T-helper 2 cell treated with Interferon-gamma antibody and Interleukin-4, amounts not matched to agents 5 μg/mL and 100 μg/mL, for 36 hours (primary cell): ENCODE data around the gene PTGR3.

Source experiments
- DNase-seq: peaks from one replicate; pipeline ENCODE4 v3.0.0; 2021; ENCODE audit warnings: low spot score
- H3K27ac Mint-ChIP-seq: one replicate; pipeline ENCODE4 v1.8.0; 2021; ENCODE audit warnings: mild to moderate bottlenecking, mixed read lengths
- H3K27me3 Mint-ChIP-seq: one replicate; pipeline ENCODE4 v1.8.0; 2021; ENCODE audit warnings: low read depth, mixed read lengths
- H3K36me3 Mint-ChIP-seq: one replicate; pipeline ENCODE4 v1.8.0; 2021; ENCODE audit warnings: low read depth, mixed read lengths
- H3K4me1 Mint-ChIP-seq: one replicate; pipeline ENCODE4 v1.8.0; 2021; ENCODE audit warnings: low read depth, mixed read lengths
- H3K4me3 Mint-ChIP-seq: one replicate; pipeline ENCODE4 v1.8.0; 2022; ENCODE audit warnings: mild to moderate bottlenecking, moderate library complexity, mixed read lengths
- H3K9me3 Mint-ChIP-seq: one replicate; pipeline ENCODE4 v1.8.0; 2021; ENCODE audit warnings: mixed read lengths

PTGR3 gene

GRCh38 chr18:75168619-75169018 is 40.3 kb downstream of the PTGR3 start:
- no peak for DNase-seq
- no peak overlapping the region for H3K4me3 Mint-ChIP-seq
- H3K9me3 Mint-ChIP-seq, result no peaks in the 10 kb centered on the region

GRCh38 chr18:75167759-75168618 is 41.0 kb downstream of the PTGR3 start:
- Mint-ChIP-seq H3K36me3 (no peaks in the 10 kb centered on the region), H3K9me3 (no peaks in the 10 kb centered on the region), H3K27ac (no peak overlapping the region), H3K4me1 (no peaks in the 10 kb centered on the region), H3K27me3 (no peaks in the 10 kb centered on the region), H3K4me3 (no peak overlapping the region)
- no peak for DNase-seq

More at GRCh38 chr18:75168619-75169018, 40.3 kb downstream of the PTGR3 start:
- Mint-ChIP-seq H3K27me3 (no peaks in the 10 kb centered on the region), H3K36me3 (no peaks in the 10 kb centered on the region), H3K27ac (no peak overlapping the region), H3K4me1 (no peaks in the 10 kb centered on the region)

DNA sequence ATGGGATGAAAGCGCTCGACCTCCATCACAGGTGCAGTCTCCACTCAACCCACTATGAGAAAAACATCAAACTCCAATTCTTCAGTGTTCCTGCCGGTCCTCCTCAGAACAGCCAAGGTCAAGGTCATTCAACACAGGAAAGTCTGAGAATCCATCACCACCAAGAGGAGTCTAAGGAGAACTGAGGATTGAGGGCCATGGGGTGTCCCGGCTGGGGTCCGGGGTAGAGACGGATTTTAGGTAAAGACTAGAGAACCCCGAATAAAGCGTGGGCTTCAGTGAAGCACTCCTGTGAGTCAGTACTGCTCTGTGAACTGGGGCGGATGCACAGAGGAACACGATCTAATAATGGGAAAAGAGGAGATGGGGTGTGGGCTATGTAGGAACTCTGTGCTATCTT is 41.8 kb downstream of the PTGR3 start:
- no peak for DNase-seq
- H3K36me3 Mint-ChIP-seq, result no peaks in the 10 kb centered on the region
- no peaks in the 10 kb centered on the region for H3K4me1 Mint-ChIP-seq
- H3K27me3 Mint-ChIP-seq, result no peaks in the 10 kb centered on the region
- no peak overlapping the region for H3K4me3 Mint-ChIP-seq
- H3K27ac Mint-ChIP-seq, result no peak overlapping the region
- H3K9me3 Mint-ChIP-seq, result no peaks in the 10 kb centered on the region

DNA sequence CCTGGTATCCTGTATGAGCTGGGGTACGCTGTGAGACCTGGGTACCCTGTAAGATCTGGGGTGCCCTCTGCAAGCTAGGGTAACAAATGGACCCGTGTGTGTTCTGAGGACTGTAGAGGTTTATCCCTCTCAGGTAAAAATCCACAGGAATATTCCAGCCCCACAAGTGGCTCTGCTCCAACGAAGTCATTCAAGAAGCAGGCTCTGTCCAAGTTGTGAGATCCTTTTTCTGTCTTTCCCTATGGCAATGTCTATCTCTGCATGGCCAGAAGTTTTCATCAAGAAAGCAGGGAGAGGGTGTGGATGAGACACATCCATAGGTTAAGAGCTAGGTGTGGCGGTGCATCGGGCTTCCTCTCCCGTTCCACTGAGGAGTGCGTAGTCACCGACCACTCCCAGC is 43.0 kb downstream of the PTGR3 start:
- H3K4me1 Mint-ChIP-seq, result peaks cover 3% of the 10 kb centered on the region
- H3K9me3 Mint-ChIP-seq, result no peaks in the 10 kb centered on the region
- no peaks in the 10 kb centered on the region for H3K36me3 Mint-ChIP-seq
- H3K27me3 Mint-ChIP-seq, result peaks cover 8% of the 10 kb centered on the region
- no peak for DNase-seq
- no peak overlapping the region for H3K27ac Mint-ChIP-seq
- no peak overlapping the region for H3K4me3 Mint-ChIP-seq

- H3K9me3 Mint-ChIP-seq, result no peaks in the 10 kb centered on the region
- H3K36me3 Mint-ChIP-seq, result no peaks in the 10 kb centered on the region
- H3K4me3 Mint-ChIP-seq, result no peak overlapping the region
Observed at GRCh38 chr18:75164479-75164878, 44.5 kb downstream of the PTGR3 start.

DNA sequence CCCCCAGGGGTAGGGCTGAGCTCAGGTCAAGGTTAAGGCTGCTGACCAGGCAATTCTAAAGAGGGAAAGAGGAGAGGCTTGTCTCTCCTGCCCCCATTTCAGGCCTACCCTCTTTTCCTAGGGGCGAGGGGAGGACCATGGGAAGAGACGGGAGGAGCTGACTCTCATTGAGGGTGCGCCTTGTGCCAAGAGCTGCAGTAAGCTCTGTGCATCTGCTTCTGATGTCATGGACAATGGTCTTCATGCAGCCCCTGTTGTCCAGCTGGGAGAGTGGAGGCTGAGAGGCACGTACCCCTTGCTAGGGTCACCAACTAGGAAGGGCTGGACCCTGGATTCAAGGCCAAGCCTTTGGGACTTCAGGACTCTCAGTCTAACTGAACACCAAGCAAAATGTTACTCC is 45.2 kb downstream of the PTGR3 start:
- no peaks in the 10 kb centered on the region for H3K9me3 Mint-ChIP-seq
- H3K36me3 Mint-ChIP-seq, result no peaks in the 10 kb centered on the region
- no peak overlapping the region for H3K4me3 Mint-ChIP-seq
- peaks cover 13% of the 10 kb centered on the region for H3K27me3 Mint-ChIP-seq
- H3K4me1 Mint-ChIP-seq, result peaks cover 3% of the 10 kb centered on the region
- no peak for DNase-seq
- no peak overlapping the region for H3K27ac Mint-ChIP-seq

More at GRCh38 chr18:75164479-75164878, 44.5 kb downstream of the PTGR3 start:
- no peak for DNase-seq
- no peak overlapping the region for H3K27ac Mint-ChIP-seq
- H3K4me1 Mint-ChIP-seq, result peaks cover 3% of the 10 kb centered on the region
- H3K27me3 Mint-ChIP-seq, result peaks cover 13% of the 10 kb centered on the region

DNA sequence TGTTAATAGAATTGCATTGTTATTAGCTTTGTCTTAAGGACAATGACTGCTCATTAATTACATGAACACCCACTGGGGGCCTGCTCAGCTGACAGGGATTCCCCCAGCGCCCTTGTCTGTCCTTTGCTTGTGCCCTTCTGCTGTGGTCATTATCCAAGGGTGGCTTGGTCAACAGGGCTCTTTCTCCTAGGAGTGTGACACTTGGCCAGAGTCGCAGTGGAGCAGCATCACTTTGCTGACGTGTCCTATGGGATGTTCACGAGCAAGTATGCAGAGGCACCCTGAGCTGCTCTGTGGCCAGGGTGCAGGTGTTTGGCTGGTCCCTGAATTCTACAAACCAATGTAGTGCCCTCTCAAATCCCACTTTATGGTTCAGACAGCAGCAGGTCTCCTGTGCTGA is 46.0 kb downstream of the PTGR3 start:
- Mint-ChIP-seq H3K36me3 (no peaks in the 10 kb centered on the region), H3K4me1 (peaks cover 3% of the 10 kb centered on the region), H3K9me3 (no peaks in the 10 kb centered on the region), H3K27ac (no peak overlapping the region), H3K27me3 (peaks cover 13% of the 10 kb centered on the region), H3K4me3 (no peak overlapping the region)
- DNase-seq, result no peak

GRCh38 chr18:75162467-75162866 is 46.5 kb downstream of the PTGR3 start:
- DNase-seq, result no peak
- H3K4me1 Mint-ChIP-seq, result peaks cover 3% of the 10 kb centered on the region
- H3K27me3 Mint-ChIP-seq, result peaks cover 13% of the 10 kb centered on the region
- no peaks in the 10 kb centered on the region for H3K36me3 Mint-ChIP-seq
- H3K4me3 Mint-ChIP-seq, result no peak overlapping the region
- no peaks in the 10 kb centered on the region for H3K9me3 Mint-ChIP-seq
- H3K27ac Mint-ChIP-seq, result no peak overlapping the region

GRCh38 chr18:75161256-75162028 is 47.5 kb downstream of the PTGR3 start:
- H3K4me1 Mint-ChIP-seq, result peaks cover 3% of the 10 kb centered on the region
- DNase-seq, result no peak
- no peak overlapping the region for H3K27ac Mint-ChIP-seq
- peak overlapping the region; percentile 78 for H3K4me3 Mint-ChIP-seq
- no peaks in the 10 kb centered on the region for H3K36me3 Mint-ChIP-seq
- H3K27me3 Mint-ChIP-seq, result peaks cover 13% of the 10 kb centered on the region
- no peaks in the 10 kb centered on the region for H3K9me3 Mint-ChIP-seq

DNA sequence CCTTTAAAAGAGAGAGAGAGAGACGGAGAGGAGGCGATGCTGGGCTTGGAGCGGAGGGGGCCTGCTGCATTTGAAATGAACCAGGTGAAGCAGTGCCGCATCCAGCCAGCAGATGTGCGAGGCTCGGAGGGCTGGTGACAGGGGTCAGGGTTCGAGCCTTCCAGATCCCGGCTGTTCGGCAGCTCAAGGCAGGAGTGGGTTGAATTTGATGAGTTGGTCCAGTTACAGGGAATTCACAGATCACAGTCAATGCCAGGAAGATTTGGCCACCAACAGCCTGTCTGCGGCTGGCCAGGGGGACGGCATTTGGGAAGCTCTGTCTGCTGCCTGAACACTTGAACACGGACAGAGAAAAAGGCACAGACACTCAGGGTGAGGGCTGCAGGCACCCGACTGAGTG is 48.6 kb downstream of the PTGR3 start:
- Mint-ChIP-seq H3K27ac (no peak overlapping the region), H3K4me3 (no peak overlapping the region), H3K36me3 (no peaks in the 10 kb centered on the region), H3K4me1 (peaks cover 3% of the 10 kb centered on the region), H3K9me3 (no peaks in the 10 kb centered on the region), H3K27me3 (peaks cover 13% of the 10 kb centered on the region)
- no peak for DNase-seq

- Mint-ChIP-seq H3K9me3 (no peaks in the 10 kb centered on the region), H3K4me1 (peaks cover 3% of the 10 kb centered on the region), H3K27me3 (peaks cover 13% of the 10 kb centered on the region), H3K36me3 (no peaks in the 10 kb centered on the region), H3K4me3 (no peak overlapping the region), H3K27ac (no peak overlapping the region)
- DNase-seq, result no peak
Observed at GRCh38 chr18:75159646-75160356, 49.1 kb downstream of the PTGR3 start.

DNA sequence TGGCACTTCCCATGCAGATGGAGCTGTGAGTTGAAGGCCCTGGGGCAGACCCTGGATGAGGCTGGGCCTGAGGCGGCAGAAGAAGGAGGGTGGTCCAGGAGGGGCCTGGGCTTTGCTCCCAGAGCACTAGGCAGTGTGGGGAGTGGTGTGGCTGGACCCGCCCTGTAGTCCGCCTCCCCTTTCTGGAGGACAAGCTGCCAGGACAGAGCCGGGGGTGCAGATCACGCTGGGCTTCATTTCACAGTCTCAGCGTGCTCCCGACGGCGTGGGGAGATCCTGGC is 49.8 kb downstream of the PTGR3 start:
- H3K4me3 Mint-ChIP-seq, result no peak overlapping the region
- peaks cover 3% of the 10 kb centered on the region for H3K4me1 Mint-ChIP-seq
- DNase-seq, result no peak
- H3K27ac Mint-ChIP-seq, result no peak overlapping the region
- no peaks in the 10 kb centered on the region for H3K36me3 Mint-ChIP-seq
- H3K27me3 Mint-ChIP-seq, result peaks cover 13% of the 10 kb centered on the region
- no peaks in the 10 kb centered on the region for H3K9me3 Mint-ChIP-seq
